GM21576 (cell line): ENCODE measurements around the gene OR14K1.
"Not testable (repeated sequence)": the region's sequence is repeated elsewhere in the genome, so short reads cannot be mapped to it uniquely, and the experiment has no call there.

Experiments
- ATAC-seq: cut with Tn5 transposase; IDR thresholded peaks from one replicate; pipeline ENCODE4 v1.9.1; 2021; ENCODE audit warnings: mild to moderate bottlenecking, moderate library complexity; ENCODE audit not compliant: unreplicated experiment

Gene OR14K1, protein sequence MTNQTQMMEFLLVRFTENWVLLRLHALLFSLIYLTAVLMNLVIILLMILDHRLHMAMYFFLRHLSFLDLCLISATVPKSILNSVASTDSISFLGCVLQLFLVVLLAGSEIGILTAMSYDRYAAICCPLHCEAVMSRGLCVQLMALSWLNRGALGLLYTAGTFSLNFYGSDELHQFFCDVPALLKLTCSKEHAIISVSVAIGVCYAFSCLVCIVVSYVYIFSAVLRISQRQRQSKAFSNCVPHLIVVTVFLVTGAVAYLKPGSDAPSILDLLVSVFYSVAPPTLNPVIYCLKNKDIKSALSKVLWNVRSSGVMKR

DNA sequence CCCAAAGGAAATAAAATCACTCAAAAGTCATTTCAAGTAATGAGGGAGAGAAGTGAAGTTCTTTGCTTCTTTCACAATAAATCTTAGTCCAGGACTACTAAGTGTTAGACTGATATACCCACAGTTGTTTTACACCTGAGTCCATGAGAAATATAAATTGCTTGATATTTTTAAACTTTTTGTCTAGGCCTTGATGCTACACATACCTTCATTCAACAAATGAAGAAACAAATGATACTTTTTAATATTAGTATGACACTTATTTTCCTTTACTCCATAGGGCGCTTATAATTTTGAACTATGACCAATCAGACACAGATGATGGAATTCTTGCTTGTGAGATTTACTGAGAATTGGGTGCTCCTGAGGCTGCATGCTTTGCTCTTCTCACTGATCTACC is at the start of gene OR14K1:
Gene OR14K1, plus strand, starts transcription at position 301 of the 400 bp plus-strand sequence. Its CDS starts 0 bp downstream, at position 301.
- no peak for ATAC-seq

DNA sequence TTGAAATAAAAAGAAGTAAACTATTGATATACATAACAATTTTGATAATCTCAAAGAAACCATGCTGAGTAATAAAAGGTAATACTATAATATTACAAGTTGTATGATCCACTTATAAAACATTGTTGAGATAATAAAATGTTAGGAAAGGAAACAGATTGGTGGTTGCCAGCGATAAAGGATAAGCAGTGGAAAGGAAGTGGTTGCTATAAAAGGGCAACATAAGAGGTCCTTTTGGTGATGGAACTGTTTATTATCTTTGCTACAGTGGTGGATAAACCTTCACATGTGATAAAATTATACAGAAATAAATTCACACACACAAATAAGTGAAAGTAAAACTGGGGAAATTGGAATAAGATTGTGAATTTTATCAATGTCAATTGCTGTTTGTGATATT is 37.1 kb upstream of the OR14K1 start:
- no peak for ATAC-seq

DNA sequence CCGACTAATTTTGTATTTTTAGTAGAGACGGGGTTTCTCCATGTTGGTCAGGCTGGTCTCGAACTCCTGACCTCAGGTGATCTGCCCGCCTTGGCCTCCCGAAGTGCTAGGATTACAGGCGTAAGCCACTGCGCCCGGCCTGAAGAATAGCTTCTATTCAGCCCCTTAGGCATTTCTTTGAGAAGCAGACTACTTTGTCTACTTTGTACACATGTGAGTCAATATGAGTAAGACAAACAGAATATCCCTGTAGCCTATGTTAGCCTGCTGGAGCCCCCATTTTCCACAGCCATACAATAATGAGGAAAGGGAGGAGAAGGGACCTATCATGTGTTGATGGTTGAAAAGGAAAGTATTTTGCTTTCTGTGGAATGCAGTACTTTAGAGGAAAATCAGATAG is 27.7 kb upstream of the OR14K1 start:
- ATAC-seq, result not testable (repeated sequence)

DNA sequence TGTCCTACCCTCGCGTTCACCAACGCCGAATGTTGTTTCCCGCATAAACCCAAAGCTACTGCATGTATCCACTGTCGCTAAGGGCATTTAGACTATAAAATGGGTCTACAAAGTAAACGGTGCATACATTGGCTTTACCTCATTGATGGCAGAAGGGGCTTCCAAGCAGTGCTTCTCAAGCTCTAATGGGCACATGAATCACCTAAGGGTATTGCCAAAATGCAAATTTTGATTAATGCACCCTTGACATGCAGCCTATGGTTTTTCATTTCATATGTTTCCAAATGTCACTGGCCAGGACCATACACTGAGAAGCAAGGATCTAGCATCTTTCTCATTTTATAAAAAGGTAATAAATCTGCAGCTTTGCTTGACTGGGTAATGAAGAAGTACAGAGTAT is 24.7 kb upstream of the OR14K1 start:
- no peak for ATAC-seq

DNA sequence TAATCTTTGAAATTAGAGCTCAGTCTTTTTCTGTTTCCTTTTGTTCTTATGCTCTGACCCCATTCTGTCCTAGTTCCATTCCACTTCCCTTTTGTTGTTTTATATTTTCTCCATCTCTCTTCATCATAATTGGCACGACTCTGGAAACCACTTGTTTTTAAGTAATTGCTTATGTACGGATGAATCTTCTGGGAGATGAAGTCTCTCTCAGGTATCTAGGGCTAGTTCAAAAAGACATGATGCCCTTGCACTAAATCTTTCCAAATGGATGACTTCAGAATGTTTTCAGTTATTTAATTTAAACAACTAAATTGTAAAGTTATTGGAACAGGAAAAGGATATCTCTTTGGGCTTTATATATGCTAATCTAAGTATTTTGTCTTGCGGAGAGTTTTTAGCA is 21.9 kb upstream of the OR14K1 start, which contains the start of gene OR6F1:
Gene OR6F1, minus strand, starts transcription at position 101 of the 400 bp plus-strand sequence. CDS start 3,891 bp downstream, outside the sequence.
- ATAC-seq, result no peak

DNA sequence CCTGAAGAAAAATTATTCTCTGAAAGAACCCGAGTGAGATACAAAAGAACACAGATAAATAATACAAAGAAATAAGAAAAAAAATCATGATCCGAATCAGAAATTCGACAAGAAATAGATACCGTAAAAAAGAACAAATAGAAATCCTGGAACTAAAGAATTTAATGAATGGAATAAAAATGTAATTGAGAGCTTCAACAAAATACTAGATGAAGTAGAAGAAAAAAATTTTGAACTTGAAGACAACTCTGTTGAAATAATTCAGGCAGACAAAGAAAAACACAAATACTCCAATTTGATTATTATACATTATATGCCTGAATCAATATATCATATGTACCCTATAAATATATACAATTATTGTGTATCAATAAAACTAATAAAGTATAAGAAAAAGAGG is 17.2 kb upstream of the OR14K1 start:
- no peak for ATAC-seq

DNA sequence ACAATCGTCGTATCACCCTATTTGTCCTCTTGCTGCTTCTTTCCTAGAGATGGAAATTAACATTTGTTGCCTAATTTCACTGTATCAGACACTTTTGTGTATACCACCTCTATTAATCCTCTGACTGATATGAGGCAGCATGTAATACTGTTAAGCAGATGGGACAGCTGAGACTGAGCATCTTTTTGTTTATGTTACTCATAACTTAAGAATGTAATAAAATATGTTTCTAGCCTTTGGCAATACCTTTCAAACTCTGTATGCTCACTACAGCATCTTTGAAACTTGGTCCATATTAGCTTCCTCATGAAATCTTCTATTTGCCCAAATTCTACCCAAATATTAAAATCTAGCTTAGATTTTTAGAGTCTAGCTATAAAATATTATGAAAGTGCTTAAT is 2.3 kb downstream of the OR14K1 start:
- ATAC-seq, result no peak

DNA sequence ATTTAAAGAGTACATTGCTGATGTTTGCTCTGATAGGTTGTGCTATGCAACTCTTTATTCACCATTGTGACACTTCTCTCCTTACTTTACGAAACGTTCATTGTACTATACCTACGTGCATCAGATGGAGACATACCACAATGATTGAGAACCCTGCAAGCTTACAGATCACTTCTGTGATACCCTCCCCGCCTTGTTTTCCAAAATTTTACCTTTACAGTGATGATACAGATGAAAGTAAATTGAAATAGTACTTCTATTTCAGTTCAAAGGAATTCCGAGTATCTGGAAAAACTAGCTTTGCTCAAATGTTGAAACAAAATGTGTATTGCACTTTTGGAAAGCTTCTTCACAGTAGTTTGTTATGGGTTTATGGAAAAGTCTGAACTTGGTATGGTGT is 3.3 kb downstream of the OR14K1 start:
- ATAC-seq, result no peak

DNA sequence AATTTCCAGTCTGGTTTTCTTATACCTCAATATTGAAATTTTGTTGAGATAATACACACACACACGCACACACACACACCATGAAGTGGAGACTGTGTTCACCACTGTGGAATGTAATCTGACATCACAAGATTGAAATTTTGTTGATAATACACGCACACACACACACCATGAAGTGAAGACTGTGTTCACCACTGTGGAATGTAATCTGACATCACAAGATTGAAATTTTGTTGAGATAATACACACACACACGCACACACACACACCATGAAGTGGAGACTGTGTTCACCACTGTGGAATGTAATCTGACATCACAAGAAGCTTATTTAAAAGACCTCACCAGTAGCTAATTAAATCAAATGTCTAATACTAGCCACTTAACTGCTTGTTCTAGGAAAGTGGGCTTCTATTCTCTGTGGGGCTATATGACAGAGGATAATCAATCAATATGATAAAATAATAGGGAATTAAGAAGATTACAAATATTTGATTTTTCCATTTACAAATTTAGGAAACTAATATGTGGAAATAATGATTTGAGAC is 3.9 kb downstream of the OR14K1 start:
- not testable (repeated sequence) for ATAC-seq

DNA sequence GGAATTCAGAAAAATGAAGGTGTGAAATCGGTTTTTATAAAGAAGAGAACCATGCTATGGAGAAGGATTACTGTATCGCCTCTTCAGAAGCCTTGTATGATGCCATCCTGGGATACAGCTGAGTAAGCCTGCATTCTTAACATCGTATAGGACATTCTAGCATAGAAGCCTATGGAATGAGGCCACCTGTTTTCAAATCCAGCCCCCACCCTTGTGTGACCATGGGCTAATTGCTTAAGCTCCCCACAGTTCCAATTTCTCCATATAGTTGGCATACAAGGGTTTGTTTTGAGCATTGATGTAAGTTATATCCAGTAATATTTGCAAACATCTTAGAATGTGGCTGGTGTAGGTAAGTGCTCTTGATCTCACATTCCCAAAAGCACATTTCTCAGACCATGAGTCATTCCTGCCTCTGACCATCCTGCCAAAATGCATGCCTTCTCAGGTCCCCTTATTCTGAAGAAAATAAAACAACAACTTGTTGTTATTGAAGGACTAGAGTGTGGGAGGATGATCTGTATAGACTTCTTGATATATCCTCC is 8.0 kb downstream of the OR14K1 start:
- no peak for ATAC-seq

DNA sequence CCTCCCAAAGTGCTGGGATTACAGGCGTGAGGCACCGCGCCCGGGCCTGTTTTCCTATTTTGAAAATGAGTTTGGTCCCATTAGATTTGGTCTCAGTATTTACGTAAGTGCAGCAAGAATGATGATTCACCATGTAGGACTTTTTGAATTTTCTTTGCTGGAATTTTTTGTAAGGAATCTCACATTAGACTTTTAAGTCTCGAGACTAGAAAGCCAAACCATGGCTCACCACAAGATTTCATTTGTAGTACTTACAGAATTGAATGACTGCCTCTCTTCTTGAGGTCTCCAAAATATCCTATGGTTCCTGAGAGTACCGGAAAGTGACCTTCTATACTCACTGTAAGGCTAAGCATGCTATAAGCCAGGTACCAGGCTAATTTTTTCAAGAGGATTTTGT is 9.2 kb downstream of the OR14K1 start:
- no peak for ATAC-seq

DNA sequence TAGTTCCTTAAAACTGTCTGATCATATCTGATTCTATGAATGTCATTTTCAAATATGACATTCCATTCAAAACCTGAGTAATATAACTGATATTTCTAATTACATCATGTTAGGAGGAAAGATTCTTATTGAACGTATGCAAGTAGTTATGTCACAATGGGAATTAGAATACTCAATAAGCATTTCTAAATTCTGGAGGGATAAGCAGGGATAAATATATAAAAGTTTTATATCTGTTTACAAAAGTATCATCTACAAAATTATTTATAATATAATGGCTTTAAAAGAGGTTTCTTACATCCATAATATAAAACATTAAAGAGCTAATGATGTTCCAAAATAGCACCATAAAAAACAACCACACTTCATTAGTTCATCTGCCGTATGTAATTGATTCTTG is 9.6 kb downstream of the OR14K1 start, which contains the start of gene OR14A2:
Gene OR14A2, minus strand, starts transcription at position 101 of the 400 bp plus-strand sequence.
- ATAC-seq, result no peak

DNA sequence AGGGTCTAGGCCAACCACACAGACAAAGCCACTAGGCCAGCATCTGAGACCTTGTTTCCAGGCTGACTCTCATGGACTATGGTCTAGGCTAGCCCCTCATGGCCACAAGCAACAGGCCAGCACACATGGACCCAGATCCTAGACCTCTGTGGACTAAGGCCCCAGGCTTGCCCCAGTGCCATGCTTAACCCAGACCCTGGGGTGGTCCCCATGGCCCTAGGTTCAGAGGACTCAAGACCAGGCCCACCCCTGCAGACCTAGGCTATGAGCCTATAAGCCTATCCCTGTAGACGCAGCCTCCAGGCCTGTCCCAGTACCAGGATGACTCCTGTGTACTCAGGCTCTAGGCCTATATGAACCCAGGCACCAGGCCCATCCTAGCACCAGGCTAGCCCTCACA is 11.5 kb downstream of the OR14K1 start:
- ATAC-seq, result no peak

DNA sequence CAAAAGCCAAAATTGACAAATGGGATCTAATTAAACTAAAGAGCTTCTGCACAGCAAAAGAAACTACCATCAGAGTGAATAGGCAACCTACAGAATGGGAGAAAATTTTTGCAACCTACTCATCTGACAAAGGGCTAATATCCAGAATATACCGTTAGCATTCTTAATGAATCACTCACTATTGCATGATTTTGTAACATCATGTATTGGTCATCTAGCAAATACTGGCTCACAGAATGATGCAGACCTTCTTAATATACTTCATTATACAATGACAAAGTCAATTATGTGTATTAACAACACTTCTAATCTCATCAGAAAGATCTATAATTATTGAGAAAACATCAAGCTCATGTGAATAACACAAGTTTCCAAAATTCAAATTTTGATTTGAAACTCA is 15.9 kb downstream of the OR14K1 start:
- not testable (repeated sequence) for ATAC-seq

DNA sequence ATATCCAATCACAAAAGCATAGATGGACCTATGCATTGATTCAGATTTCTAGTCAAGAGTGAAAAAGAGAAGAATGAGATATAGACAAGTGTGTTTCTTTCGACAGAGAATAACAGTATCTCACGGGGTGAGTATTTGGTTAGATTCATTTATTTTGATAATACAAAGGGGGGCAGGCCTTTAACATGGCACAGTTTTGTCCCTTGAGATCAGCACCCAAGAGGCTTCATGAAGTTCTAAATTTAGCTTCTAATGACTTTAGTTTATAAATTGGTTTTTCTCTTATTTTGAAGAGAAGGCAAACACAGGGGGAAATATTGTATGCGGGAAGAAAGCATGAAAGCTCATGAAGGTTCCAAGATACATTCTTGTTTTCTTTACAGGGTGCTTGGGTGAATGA is 22.0 kb downstream of the OR14K1 start, which contains the start of gene OR1C1:
Gene OR1C1, minus strand, starts transcription at position 101 of the 400 bp plus-strand sequence. CDS start 2,150 bp downstream, outside the sequence.
- ATAC-seq, result no peak

DNA sequence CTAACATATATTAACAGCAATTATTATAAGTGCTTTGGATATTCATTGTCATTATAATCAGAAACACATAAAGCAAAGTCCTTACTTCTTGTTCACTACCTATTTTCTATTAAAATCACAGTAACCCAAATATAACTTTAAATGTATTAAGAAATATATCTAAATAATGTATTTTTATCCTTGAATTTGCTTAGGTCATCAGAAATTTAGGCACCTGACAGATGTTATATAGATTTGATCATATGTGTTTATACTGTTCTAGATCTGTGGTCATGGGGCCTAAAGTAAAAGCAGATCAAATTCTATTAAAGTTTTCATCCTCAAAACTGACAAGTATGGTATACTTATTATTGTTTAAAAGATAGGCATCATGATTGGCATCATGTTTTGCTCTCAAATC is 31.2 kb downstream of the OR14K1 start:
- no peak for ATAC-seq
